GM19324 (cell line): ENCODE measurements around the gene MTX3.

Experiments
- ATAC-seq: cut with Tn5 transposase; IDR thresholded peaks from one replicate; pipeline ENCODE4 v1.9.1; 2021; ENCODE audit warnings: mild to moderate bottlenecking, moderate library complexity; ENCODE audit not compliant: unreplicated experiment, low FRiP score

The MTX3 gene, protein sequence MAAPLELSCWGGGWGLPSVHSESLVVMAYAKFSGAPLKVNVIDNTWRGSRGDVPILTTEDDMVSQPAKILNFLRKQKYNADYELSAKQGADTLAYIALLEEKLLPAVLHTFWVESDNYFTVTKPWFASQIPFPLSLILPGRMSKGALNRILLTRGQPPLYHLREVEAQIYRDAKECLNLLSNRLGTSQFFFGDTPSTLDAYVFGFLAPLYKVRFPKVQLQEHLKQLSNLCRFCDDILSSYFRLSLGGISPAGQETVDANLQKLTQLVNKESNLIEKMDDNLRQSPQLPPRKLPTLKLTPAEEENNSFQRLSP

DNA sequence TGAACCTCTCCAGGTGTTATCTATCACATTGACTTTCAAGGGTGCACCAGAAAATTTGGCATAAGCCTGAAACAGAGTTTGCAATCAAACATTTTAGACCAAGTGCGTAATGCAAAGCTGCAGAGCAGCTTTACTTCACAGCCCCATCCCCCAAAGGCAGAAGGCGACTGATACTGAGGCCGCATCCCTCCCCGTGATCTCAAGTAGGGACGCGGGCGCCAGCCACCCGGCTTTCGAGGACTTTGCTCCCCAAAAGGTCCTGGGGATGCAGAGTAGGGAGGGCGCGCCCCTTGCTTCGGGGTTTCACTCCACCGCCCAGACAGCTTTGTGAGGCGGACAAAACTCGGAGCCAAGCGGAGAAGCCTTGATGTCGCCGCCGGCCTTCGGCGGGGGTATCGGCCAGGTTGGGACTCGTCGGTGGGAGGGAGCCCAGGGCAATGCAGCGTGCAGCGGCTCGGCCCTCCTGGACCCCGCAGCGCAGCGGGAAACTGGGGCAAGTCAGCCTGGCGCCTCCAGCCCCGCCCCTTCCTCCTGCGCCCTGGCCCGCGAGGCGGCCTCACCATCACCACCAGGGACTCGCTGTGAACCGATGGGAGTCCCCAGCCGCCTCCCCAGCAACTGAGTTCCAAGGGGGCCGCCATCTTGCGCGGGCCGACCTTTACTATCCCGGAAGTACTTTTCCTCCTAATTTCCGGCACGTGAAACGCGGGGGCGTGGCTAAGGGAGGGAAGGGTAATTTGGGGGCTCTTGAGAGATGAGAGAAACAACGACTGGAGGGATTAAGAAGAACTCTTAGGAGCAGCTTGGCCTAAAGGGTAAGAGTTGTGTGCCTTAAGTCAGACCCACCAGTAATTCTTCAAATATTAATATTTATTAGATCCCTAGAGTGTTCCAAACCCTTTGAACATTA is at the start of gene MTX3:
Gene MTX3 (minus strand): TSS at position 665 of the 910 bp plus-strand sequence. CDS start 24 bp downstream, at position 641.
- ATAC-seq = peak; percentile 90

DNA sequence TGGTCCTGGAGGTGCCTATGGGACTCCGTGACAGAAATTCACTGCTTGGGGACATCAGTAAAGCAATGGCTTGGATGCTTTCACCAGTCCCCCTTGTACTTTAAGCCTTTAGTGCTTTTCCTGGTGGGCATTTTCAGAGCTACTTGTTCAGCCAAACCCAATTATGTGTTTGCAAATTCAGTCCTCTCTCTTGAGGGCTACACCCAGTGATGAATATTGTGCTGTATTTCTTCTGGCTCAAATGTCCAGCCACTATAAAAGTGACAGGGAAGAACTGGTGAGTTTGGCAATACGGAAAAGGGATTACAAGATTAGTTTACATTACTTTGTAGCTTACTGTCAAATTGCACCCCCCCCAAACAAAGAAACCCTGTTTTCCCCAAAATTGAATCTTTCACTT is 48.6 kb upstream of the MTX3 start:
- ATAC-seq = no peak

DNA sequence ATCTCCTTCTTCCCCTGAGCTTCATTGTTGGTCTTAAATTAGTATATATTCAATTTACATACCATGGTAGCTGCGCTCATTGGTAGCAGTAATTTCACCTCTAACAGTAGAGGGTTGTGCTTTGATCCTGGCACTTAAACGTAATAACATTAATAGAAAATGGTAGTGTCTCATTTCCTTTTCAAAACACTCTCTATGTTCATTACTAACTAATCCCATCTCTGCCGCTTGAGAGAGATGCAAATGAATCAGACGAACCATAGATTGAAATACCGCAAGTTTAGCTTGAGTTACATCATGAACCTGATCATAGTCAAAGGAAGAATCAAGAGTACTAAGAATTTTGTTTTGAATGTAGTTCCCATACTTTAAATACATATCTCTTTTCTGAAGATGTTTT is 46.3 kb upstream of the MTX3 start:
- no peak for ATAC-seq

DNA sequence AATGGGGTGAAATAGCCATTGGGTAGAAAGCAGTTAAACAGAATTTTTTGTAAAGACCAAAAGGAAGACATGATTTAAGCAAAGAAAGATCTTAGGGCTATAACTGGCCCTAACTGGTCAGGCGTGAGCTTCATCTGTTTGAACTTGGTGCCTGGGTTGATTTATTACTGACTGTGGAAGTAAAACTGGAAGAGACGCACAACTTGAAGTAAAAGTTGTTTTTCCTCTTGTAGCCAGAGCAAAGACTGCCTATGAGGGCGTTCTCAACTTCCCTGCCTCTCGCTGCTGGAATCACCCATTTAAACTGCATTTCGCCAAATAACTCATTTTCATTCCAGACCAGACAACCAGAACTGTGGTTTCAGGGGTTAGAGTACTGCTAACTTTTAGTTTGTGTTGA is 45.6 kb upstream of the MTX3 start:
- no peak for ATAC-seq

DNA sequence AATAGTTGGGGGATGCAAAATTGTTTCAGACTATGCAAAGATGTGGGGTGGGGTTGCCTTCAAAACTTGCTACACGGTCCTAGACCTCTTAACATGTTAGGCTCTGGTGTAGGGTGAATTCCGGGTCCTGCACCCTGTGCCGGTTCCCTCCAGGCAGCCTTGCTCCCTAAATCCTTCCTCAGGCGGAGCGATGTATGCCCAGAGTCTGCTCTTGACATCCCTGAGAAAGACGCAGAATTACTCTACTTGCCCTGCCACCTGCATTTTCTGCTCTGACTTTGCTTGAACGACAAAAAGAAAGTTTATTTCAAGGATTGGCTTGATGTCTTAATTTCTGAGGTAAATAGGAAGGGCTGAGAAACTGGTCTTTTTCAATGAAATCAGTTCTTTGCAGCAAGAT is 44.8 kb upstream of the MTX3 start:
- ATAC-seq = no peak

DNA sequence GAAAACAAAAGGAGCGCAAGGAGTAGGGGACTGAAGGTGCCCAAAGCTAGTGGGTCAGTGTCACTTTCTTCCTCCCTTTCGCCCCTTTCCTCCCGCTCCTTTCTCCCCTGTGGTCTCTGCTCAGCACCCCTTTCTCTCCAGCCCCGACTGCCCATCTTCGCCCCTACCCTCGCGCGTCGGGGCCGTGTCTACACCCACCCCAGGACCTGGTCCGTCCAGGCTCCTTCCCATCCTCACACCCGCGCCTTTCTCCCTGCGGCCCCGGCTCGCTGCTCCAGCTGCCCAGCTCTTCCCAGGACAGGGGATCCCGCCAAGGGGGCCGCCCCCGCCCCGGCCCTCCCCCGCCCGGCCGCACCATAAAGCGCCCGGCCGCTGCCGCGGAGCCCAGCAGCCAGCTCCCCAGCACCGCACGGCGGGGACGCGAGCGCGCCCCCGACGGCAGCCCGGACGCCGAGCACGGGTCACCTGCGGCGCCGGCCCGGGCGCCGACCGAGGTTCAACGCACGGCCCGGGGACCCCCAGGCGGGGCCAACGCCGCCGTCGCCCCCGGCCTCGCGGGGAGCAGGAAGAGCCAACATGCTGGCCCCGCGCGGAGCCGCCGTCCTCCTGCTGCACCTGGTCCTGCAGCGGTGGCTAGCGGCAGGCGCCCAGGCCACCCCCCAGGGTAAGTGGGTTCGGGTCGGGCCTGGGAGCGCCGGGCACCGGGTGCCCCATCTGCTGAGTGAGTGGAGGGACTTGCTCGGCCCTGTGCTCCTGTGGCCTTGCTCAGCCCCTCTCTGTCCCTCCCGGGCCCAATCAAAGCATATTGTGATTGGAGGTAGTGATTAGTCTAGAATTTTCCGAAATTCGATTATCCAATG is 44.1 kb upstream of the MTX3 start, which contains the start of gene THBS4:
Gene THBS4 (plus strand): TSS at position 387 of the 860 bp plus-strand sequence. CDS start 190 bp downstream, at position 577.
- no peak for ATAC-seq

DNA sequence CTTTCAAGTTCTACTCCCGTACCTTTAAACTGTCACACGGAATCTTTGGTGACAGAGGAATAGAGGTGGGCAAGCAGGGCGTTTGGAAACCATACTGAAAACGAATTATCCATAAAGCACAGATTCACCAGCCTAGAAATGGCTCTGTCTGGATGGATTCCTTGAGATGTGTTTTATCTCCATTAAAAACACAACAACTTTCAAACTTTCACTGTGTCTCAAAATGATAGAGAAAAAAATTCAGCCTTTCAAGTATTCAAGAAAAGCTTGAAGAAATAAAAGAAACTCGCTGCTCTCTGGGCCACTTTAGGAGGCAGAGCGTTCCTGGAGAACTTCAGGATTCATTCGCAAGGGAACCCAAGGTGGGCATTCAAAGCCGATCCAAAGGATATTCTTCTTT is 43.5 kb upstream of the MTX3 start:
- ATAC-seq = no peak

DNA sequence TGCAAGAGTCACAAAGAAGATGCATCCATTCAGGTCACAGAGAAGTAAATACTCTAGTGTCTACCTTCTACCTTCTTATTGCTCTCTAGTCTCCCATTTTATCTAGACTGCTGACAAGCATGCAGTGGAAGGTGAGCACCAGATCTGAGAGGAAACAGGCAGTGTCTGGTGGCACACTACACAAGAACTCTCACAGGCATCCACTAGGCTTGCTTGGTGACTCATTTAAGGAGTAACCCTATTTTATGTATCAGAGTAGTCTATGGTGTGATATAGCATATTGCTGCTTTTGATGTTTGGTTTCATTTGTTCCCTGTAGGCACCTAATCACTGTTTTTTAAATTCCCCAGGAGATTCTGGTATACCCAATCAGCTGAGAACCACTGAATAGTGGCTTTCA is 42.5 kb upstream of the MTX3 start:
- ATAC-seq = no peak

DNA sequence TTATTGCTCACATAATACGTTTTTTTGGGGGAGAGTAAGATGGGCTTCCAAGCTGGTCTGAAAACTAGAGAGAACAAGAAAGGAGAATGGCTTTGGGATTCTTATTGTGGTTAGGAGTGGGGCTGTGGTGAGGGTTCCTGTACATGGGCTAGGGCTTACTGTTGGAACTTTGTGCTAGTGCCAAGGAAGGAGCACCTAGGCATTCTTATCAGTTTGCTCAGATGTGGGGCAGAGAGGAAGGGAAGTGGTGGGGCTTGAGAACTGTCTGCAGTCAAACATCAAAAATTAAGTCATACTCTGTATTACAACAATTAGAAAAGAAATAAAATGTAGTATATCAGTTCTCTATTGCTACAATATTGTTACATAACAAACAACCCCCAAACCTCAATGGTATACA is 40.0 kb upstream of the MTX3 start:
- no peak for ATAC-seq

DNA sequence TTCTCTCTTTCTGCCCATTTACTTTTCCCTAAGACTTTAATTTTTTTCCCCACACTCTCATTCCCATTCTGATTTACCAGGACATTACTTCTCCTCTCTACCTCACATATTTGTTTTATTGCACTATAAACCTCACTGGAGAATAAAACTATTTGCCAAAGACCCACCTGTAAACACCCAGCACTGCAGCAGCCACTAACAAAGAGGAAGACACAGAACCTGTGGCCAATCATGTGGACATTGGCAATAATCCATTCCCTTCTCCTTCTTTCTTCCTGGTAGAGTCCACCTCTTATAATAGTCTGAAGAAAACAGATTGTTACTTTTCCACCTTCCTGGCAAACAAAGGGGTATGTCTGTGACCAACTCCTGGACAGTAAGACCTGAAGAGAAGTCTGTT is 35.8 kb upstream of the MTX3 start:
- ATAC-seq = no peak

DNA sequence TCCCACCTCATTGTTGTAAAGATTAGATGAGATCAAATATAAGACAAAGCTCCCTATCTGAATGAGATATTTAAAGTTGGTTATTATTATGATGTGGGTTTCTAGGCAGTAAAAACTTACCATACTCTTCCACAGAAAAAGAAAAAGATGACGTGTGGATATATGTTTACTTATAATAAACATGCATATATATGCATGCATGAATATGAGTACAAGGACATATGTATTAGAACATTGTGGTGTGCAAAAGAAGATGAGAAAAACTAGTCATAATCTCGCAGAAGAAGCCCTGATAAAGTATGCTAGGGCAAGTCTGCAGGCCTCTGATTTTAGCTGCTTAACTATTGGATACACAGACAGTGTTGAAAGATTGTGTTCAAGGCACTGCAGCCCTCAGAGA is 34.0 kb upstream of the MTX3 start:
- ATAC-seq = no peak

DNA sequence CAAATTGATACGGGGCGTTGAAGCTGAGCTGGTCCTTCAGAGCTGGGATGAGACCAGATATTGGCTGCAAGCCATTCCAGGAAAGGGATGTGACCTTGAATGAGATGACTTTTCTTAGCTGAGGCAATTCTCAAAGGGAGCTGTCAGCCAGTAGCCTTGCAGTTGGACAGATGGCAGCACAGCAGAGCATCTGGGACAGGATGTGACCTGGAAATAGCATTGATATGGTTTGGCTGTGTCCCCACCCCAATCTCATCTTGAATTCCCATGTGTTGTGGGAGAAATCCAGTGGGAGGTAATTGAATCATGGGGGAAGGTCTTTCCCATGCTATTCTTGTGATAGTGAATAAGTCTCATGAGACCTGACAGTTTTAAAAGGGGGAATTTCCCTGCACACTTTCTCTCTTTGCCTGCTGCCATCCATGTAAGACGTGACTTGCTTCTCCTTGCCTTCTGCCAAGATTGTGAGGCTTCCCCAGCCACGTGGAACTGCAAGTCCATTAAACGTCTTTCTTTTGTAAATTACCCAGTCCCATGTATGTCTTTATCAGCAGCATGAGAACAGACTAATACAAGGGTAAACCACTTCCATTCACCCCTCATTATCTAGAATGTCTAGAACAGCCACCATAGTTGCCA is 19.8 kb upstream of the MTX3 start:
- no peak for ATAC-seq

DNA sequence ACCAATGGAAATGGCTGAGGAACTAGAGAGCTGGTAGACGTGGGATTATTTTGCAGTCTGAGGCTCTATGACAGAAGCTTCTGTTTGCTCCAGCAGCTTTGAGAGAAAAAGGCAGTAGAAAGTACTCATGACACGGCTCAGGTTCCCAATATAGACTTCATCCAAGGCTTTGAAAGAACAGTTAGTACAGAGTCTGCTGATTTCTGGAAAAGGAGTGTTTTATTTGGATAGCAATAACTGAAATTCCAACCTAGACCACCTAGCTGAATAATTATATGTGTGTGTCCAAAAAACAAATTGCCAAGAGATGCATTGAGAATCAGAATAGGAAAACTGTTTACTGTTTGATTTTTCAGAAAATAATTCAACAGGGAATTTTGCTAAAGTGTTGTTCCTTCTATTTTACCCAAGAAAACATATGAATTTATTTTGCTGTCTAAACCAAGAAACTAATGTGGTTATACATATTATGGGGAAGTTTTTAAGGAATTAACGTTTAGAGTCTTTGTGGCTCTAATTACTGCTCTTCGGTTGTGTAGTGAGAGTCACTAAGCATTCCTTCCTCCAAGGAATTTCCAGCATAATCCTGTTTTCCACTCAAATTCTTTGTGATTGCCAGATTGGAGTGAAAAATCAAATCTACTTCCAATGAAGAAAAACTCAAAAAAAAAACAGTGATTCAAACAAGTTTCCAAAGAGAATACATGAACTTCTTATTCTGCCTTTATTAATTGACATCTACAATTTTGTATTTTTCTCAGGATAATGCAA is 18.1 kb upstream of the MTX3 start:
- ATAC-seq = no peak

DNA sequence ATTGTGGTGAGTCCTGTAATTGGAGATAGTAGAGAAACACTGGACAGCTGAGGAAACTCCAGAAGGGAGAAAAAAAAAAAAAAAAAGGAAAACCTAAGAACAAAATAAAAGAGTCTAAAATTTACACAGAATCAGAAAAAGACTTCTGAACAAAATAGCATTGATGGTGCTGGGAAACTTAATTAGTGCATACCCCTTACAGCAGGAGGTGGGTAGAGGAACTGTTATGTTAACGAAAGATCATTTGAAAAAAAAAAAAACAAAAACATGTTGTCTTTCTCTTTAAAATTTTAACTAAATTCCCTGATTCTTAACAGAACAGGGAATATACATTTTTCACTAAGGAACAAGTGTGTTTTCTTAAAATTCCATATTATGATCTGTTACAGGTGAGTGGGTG is 11.6 kb upstream of the MTX3 start:
- ATAC-seq = no peak

DNA sequence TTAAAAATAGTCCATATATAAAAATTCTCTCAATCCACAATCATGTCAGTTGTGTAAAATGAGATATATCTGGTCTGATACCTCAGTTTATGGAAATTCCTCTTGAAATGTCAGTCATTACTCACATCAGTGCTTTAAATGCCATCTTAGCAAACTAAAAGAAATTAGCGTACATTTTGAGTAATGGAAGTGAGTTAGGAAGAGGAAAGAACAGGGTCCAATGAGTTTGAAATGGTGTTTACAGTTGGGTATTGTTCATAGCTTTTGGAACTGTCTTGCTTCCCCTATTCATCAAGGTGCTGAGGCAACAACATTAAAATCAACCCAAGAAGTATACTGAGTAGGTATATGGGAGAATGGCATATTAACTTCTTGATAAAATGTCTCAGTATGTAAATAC is 8.7 kb upstream of the MTX3 start:
- ATAC-seq = no peak

DNA sequence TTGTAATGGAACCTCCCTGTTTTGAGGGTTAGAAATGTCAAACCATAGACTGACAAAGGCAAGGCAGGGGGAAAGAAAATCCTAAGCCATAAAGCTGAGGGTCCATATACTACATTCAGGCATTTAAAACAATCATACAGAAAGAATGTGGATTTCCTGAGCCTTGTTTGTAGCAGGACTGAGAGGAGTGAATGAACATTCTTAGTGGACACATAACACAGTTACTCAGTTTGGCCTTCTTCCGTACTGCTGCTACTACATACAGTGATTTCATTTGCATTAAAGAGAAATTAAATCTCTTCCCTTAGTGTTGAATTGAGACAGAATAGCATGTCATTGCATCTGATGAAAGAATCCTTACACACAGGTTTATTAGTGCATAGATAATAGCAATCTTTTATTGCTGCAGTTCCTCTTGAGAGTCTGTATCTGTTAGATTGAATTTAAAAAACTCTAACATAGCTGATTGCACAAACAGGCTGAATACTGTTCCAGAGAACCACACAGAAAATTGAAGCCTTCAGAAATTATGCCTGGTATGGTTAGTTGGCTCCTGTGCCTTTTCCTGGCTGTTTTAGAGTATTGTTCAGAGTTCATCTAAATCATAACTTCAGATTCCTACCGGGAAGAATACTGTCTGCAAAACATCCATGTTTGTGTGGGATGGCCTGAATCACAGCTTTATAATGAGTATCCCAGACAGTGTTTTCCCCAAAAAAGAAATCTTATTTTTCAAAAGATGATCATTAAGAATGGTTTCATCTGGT is 2.0 kb upstream of the MTX3 start:
- ATAC-seq = no peak

DNA sequence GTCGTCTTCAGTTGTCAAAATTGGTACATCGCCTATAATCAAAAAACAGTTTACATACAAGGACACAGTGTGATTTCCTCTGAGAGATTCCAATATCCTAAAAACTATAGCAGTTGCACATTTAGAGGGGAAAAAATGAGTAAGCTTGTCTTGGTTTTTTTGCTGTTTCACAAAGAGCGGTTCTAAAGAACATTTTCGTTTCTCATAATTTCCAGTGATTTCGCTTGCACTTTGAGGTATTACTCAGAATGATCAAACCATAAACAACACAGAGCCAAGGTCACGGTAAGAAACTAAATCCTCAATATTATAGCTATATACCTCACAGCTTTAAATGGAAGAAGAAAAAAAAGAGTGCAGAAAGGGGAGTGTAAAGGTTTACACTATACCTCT is 861 bp downstream of the MTX3 start:
- ATAC-seq = peak; percentile 26

DNA sequence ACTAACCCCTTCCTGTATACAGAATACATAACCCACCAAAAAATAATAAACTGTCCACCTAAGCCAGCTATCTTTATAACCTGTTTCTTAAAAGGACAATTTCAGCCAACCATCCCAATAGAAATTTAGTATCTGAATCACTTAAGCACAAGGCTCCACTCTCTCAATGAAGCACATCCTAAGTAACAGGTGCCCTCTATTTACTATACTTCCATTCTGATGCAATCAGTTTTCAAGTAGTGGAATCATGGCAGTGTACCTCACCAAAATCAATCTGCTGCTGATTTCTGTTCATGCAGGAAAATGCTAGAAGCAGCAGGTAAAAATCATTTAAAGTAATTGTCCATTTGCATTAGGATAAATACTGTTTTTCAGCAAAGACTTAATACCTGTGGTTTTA is 4.8 kb downstream of the MTX3 start:
- ATAC-seq = no peak

DNA sequence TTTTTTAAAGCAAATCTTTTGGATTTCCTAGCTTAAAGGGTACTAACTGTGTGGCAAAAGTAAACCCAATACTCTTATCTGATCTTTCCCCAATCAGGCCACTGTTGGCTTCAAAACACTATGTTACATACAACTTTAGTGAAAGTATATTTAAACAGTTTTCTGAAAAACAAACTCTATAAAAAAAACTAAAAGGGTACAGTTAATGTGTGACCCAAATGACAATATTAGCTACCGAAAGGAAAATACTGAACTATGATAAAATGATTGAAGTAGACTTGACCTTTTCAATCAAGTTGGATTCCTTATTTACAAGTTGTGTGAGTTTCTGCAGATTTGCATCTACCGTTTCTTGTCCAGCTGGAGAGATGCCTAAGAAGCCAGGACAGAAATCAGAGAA is 5.8 kb downstream of the MTX3 start:
- ATAC-seq = no peak
